Measurements from ENCODE around the gene OR4C11. TPM values are rescaled to one million over a fixed set of nuclear protein-coding genes. Genes with fewer than 3 reads are reported as not detected.

The OR4C11 gene
- total RNA-seq, 1 experiment from 2014 or later, result not detected

- Histone ChIP-seq H2AFZ (no peak overlapping the region), H3K36me3 (ENCODE audit: low read depth) (no peaks in the 10 kb centered on the region), H4K20me1 (ENCODE audit: insufficient read depth) (no peaks in the 10 kb centered on the region), H3K4me1 (replicated peaks; ENCODE audit: insufficient read depth) (no peaks in the 10 kb centered on the region), H3K4me3 (no peak overlapping the region), H3K4me2 (no peak overlapping the region), H3K9me2 (ENCODE audit: insufficient read depth) (no peaks in the 10 kb centered on the region), H3F3A (ENCODE audit: insufficient read depth, low read depth) (no peaks in the 10 kb centered on the region), H3K79me2 (ENCODE audit: low read depth) (no peaks in the 10 kb centered on the region), H3K9me3 (ENCODE audit: insufficient read depth, low read depth) (peaks cover 4% of the 10 kb centered on the region; the same call in 1 of the 2 replicates), H3K27ac (no peak overlapping the region), H3K27me3 (ENCODE audit: insufficient read depth, low read depth) (no peaks in the 10 kb centered on the region)
- ChIA-PET POLR2A (ENCODE audit: unreplicated experiment) (no interaction called here), CTCF (no interaction called here)
- TF ChIP-seq CTCF (conservative IDR thresholded peaks at IDR 0.05) (no peak), EZH2 (IDR thresholded peaks at IDR 0.05; ENCODE audit: low read depth) (no peak)
- intact Hi-C loops (cut with micrococcal nuclease; ENCODE audit: unreplicated experiment), result no loop called here
- no peak for DNase-seq
- BruUV-seq (replicated peaks), result no TSS peak
Observed at GRCh38 chr11:55572548-55572947, 34.9 kb downstream of the OR4C11 start.

- peaks cover 4% of the 10 kb centered on the region; the same call in 1 of the 2 replicates for H3K9me3 ChIP-seq (ENCODE audit: insufficient read depth, low read depth)
- CTCF ChIA-PET, result no interaction called here
- BruUV-seq (replicated peaks), result no TSS peak
- H3K4me3 ChIP-seq, result no peak within 1 kb of the TSS
- no peaks in the 10 kb centered on the region for H3F3A ChIP-seq (ENCODE audit: insufficient read depth, low read depth)
- intact Hi-C loops (cut with micrococcal nuclease; ENCODE audit: unreplicated experiment), result no loop called here
- H3K4me1 ChIP-seq (replicated peaks; ENCODE audit: insufficient read depth), result no peaks in the 10 kb centered on the region
- TF ChIP-seq EZH2 (IDR thresholded peaks at IDR 0.05; ENCODE audit: low read depth) (no peak), CTCF (conservative IDR thresholded peaks at IDR 0.05) (no peak)
- no peak within 1 kb of the TSS for H2AFZ ChIP-seq
- DNase-seq, result no peak
- POLR2A ChIA-PET (ENCODE audit: unreplicated experiment), result no interaction called here
- H3K36me3 ChIP-seq (ENCODE audit: low read depth), result no peaks in the 10 kb centered on the region
- H3K27ac ChIP-seq, result no peak within 1 kb of the TSS
- H3K79me2 ChIP-seq (ENCODE audit: low read depth), result no peaks in the 10 kb centered on the region
- H4K20me1 ChIP-seq (ENCODE audit: insufficient read depth), result no peaks in the 10 kb centered on the region
- no peaks in the 10 kb centered on the region for H3K9me2 ChIP-seq (ENCODE audit: insufficient read depth)
- no peaks in the 10 kb centered on the region for H3K27me3 ChIP-seq (ENCODE audit: insufficient read depth, low read depth)
- no peak within 1 kb of the TSS for H3K4me2 ChIP-seq
Observed at GRCh38 chr11:55571828-55572227, 35.6 kb downstream of the OR4C11 start, which contains the start of gene OR4C16. OR4C16 (plus strand) TSS chr11:55572128; CDS start chr11:55572128, 0 bp downstream.

GRCh38 chr11:55554169-55554568, 53.3 kb downstream of the OR4C11 start, which contains the start of gene OR4C15:
OR4C15 (plus strand) TSS chr11:55554469; CDS start chr11:55554469, 0 bp downstream.
- CTCF ChIA-PET, result no interaction called here
- no peak for TF ChIP-seq EZH2 (IDR thresholded peaks at IDR 0.05; ENCODE audit: low read depth)
- TF ChIP-seq CTCF (conservative IDR thresholded peaks at IDR 0.05), result no peak
- DNase-seq, result no peak
- Histone ChIP-seq H3K36me3 (ENCODE audit: low read depth) (no peaks in the 10 kb centered on the region), H3F3A (ENCODE audit: insufficient read depth, low read depth) (no peaks in the 10 kb centered on the region; the same call in 1 of the 2 replicates), H3K79me2 (ENCODE audit: low read depth) (no peaks in the 10 kb centered on the region), H4K20me1 (ENCODE audit: insufficient read depth) (no peaks in the 10 kb centered on the region), H3K9me2 (ENCODE audit: insufficient read depth) (no peaks in the 10 kb centered on the region), H3K4me2 (no peak within 1 kb of the TSS), H2AFZ (no peak within 1 kb of the TSS), H3K27me3 (ENCODE audit: insufficient read depth, low read depth) (no peaks in the 10 kb centered on the region), H3K27ac (no peak within 1 kb of the TSS), H3K4me1 (replicated peaks; ENCODE audit: insufficient read depth) (no peaks in the 10 kb centered on the region), H3K9me3 (ENCODE audit: insufficient read depth, low read depth) (no peaks in the 10 kb centered on the region), H3K4me3 (no peak within 1 kb of the TSS)
- intact Hi-C loops (cut with micrococcal nuclease; ENCODE audit: unreplicated experiment), result no loop called here
- BruUV-seq (replicated peaks), result no TSS peak
- POLR2A ChIA-PET (ENCODE audit: unreplicated experiment), result no interaction called here

Other genes starting within 250 kb of the OR4C11 start
- gene OR4A15, start 239.7 kb downstream of the OR4C11 start, total RNA-seq (2021), result not detected in 2 replicates
- not detected in 2 replicates for gene OR4C15, start 53.2 kb downstream of the OR4C11 start, total RNA-seq (2021)
- not detected in 2 replicates for gene OR4C16, start 35.5 kb downstream of the OR4C11 start, total RNA-seq (2021)
- not detected in 2 replicates for gene OR4P4, start 27.5 kb upstream of the OR4C11 start, total RNA-seq (2021)
- gene OR4S2, start 40.7 kb upstream of the OR4C11 start, total RNA-seq (2021), result not detected in 2 replicates
- not detected in 2 replicates for gene OR4C6, start 54.6 kb upstream of the OR4C11 start, total RNA-seq (2021)
- not detected in 2 replicates for gene OR5D13, start 165.8 kb upstream of the OR4C11 start, total RNA-seq (2021)
- gene OR5D14, start 187.9 kb upstream of the OR4C11 start, total RNA-seq (2021), result not detected in 2 replicates
- not detected in 2 replicates for gene OR5L1, start 203.7 kb upstream of the OR4C11 start, total RNA-seq (2021)
- gene OR5D18, start 212.0 kb upstream of the OR4C11 start, total RNA-seq (2021), result not detected in 2 replicates
- gene OR5L2, start 219.6 kb upstream of the OR4C11 start, total RNA-seq (2021), result not detected in 2 replicates
- gene OR5D16, start 231.1 kb upstream of the OR4C11 start, total RNA-seq (2021), result not detected in 2 replicates